Amniotic stem cell (primary cell): Measurements from ENCODE around the gene ANK2.
"Not testable (repeated sequence)": the region's sequence is repeated elsewhere in the genome, so short reads cannot be mapped to it uniquely, and the experiment has no call there.

Experiments
- DNase-seq: peaks from one replicate; lab custom pipeline; 2025; lab: John Stamatoyannopoulos, UW

ANK2 gene

GRCh38 chr4:113209652-113210320 is 160.3 kb downstream of the ANK2 start:
- no peak for DNase-seq

GRCh38 chr4:113212613-113213012 is 163.2 kb downstream of the ANK2 start:
- no peak for DNase-seq

GRCh38 chr4:113221990-113222389 is 172.5 kb downstream of the ANK2 start:
- no peak for DNase-seq

GRCh38 chr4:113222471-113222870 is 173.0 kb downstream of the ANK2 start:
- no peak for DNase-seq

- DNase-seq: no peak
These were observed 173.5 kb downstream of the ANK2 start for GRCh38 chr4:113223001-113223400.

- no peak for DNase-seq
These were observed 182.7 kb downstream of the ANK2 start for GRCh38 chr4:113232194-113232593.

- no peak for DNase-seq
These were observed 187.5 kb downstream of the ANK2 start for GRCh38 chr4:113236916-113237315.

GRCh38 chr4:113243312-113243711 is 193.9 kb downstream of the ANK2 start:
- no peak for DNase-seq

- DNase-seq: not testable (repeated sequence)
These were observed 195.3 kb downstream of the ANK2 start for GRCh38 chr4:113244747-113245146.

- DNase-seq: no peak
These were observed 198.9 kb downstream of the ANK2 start for GRCh38 chr4:113248320-113248719.

GRCh38 chr4:113255628-113256027 is 206.2 kb downstream of the ANK2 start:
- DNase-seq: no peak

- no peak for DNase-seq
These were observed 207.5 kb downstream of the ANK2 start for GRCh38 chr4:113256946-113257345.

GRCh38 chr4:113260688-113261087 is 211.2 kb downstream of the ANK2 start:
- no peak for DNase-seq

GRCh38 chr4:113263274-113263673 is 213.8 kb downstream of the ANK2 start:
- no peak for DNase-seq

- no peak for DNase-seq
These were observed 221.3 kb downstream of the ANK2 start for GRCh38 chr4:113270520-113271319.

- no peak for DNase-seq
These were observed 223.1 kb downstream of the ANK2 start for GRCh38 chr4:113272523-113272922.

GRCh38 chr4:113273721-113274220 is 224.3 kb downstream of the ANK2 start:
- no peak for DNase-seq

- DNase-seq: no peak
These were observed 227.2 kb downstream of the ANK2 start for GRCh38 chr4:113276464-113277170.

- DNase-seq: peak; percentile 13
These were observed 229.0 kb downstream of the ANK2 start for GRCh38 chr4:113278324-113278934.

- no peak for DNase-seq
These were observed 236.0 kb downstream of the ANK2 start for GRCh38 chr4:113285501-113285900.

GRCh38 chr4:113288257-113288656 is 238.8 kb downstream of the ANK2 start:
- no peak for DNase-seq

GRCh38 chr4:113288696-113289095 is 239.2 kb downstream of the ANK2 start:
- no peak for DNase-seq
